Heart left ventricle (tissue), 13 donors: ENCODE data around the gene PRR19.

ENCODE experiments used
- POLR2A ChIP-seq, 2 donors: fragments of 450-650 bp; IDR thresholded peaks; one replicate each; pipeline ENCODE4 v1.6.1; 2017; ENCODE audit warnings: antibody characterized with exemption in 2 of 2, mild to moderate bottlenecking in 2 of 2, moderate library complexity in 2 of 2
- TF ChIP-seq, protein P1 (sequence below), 12 donors: fragments of 200-600 bp; sonication (generic) in 4 of 12; IDR thresholded peaks; one replicate each; pipeline versions ENCODE4 v1.5.0 to v1.8.0; 2018 to 2022; ENCODE audit warnings: antibody characterized with exemption in 12 of 12, mild to moderate bottlenecking in 5 of 12
- donor health status: ischemic (EF 13 %, LVEDD 7.1; RV severe dilation, severe dysfunction).
- donor health status: DM: no; HTN: yes; CAD: no.
- donor health status: DM: no; HTN: no; CAD: no.
- donor health status: ischemic (EF 25% LVEDD 6.9; RV normal size, moderate dysfunction).
- donor health status: ischemic (EF 25% LVEDD 5.7; RV mildly dilated, moderate dysfunction).
- donor health status: ischemic (EF 35%, LVEDD 5.7; RV mildly dilated, moderate dysfunction).
- donor health status: nonischemic (EF 11% LVEDD 7.7; RV severe dilation, severe dysfunction).
- donor health status: DM: yes; HTN: yes; CAD: no.
- donor health status: PGD.
- donor health status: ischemic (EF 29% LVEDD 5.4; RV normal size, mild dysfunction).
- donor health status: nonischemic (EF 23%, LVEDD 6.1; RV moderate dilation, normal function).

DNA sequence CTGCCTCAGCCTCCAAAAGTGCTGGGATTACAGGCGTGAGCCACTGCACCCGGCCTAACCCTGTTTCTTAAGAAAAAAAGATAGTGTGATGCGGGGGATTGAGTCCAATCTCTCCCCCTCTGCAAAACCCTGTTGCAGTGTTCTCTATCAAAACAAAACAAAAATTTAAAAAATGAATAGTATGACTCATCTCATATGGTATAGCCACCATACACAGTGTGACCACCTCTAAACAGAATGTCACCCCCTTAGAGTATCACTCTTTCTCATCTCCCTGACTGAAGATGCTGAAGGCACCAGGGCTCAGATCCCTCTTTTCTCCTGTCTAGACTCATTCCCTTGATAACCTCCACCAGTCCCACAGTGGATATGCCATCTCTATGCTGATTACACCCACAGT is 40.2 kb upstream of the PRR19 start:
- no peak for TF ChIP-seq POLR2A (IDR thresholded peaks at IDR 0.05)
- TF ChIP-seq, protein P1, sequence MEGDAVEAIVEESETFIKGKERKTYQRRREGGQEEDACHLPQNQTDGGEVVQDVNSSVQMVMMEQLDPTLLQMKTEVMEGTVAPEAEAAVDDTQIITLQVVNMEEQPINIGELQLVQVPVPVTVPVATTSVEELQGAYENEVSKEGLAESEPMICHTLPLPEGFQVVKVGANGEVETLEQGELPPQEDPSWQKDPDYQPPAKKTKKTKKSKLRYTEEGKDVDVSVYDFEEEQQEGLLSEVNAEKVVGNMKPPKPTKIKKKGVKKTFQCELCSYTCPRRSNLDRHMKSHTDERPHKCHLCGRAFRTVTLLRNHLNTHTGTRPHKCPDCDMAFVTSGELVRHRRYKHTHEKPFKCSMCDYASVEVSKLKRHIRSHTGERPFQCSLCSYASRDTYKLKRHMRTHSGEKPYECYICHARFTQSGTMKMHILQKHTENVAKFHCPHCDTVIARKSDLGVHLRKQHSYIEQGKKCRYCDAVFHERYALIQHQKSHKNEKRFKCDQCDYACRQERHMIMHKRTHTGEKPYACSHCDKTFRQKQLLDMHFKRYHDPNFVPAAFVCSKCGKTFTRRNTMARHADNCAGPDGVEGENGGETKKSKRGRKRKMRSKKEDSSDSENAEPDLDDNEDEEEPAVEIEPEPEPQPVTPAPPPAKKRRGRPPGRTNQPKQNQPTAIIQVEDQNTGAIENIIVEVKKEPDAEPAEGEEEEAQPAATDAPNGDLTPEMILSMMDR (IDR thresholded peaks at IDR 0.05): no peak
